Measurements from ENCODE around the gene USP31. TPM values are rescaled to one million over a fixed set of nuclear protein-coding genes. Genes with fewer than 3 reads are reported as not detected.
A peak's percentile ranks its signal among the peaks of the same experiment; 100 is the strongest.

USP31 gene
- total RNA-seq, 4 donors from 2014 or later = 6.0 to 8.3 (median 7.1) TPM

- in situ Hi-C loops (cut with MboI; ENCODE audit: low pct_ligation_motif_present in 1 of 4, low pct_unique_long_range_greater_than_20kb in 1 of 4, low sequenced_read_pairs in 3 of 4) (no loop called here), intact Hi-C loops (cut with DNase I; ENCODE audit: low total_unique reads) (no loop called here)
- Histone ChIP-seq H3K27ac (no peak overlapping the region), H3K4me3 (no peak overlapping the region), H3K9me3 (no peaks in the 10 kb centered on the region), H3K27me3 (no peaks in the 10 kb centered on the region), H3K36me3 (no peaks in the 10 kb centered on the region), H3K4me1 (peaks cover 0 to 22% (median 13%) of the 10 kb centered on the region in 4 donors)
- TF ChIP-seq EP300 (IDR thresholded peaks at IDR 0.05; ENCODE audit: low read depth) (no peak), POLR2AphosphoS5 (IDR thresholded peaks at IDR 0.05) (no peak), POLR2A (IDR thresholded peaks at IDR 0.05) (no peak), CTCF (IDR thresholded peaks at IDR 0.05) (no peak)
- no peak for DNase-seq
- WGBS, 2 donors (ENCODE audit: low coverage in 1 of 2) = 80 to 83% methylated on average over 3 to 5 of the region's 5 CpGs
Observed at GRCh38 chr16:23107936-23108335, 41.3 kb downstream of the USP31 start.

- no peak overlapping the region for H3K27ac ChIP-seq
- no peak overlapping the region for H3K4me3 ChIP-seq
- in situ Hi-C loops (cut with MboI; ENCODE audit: low pct_ligation_motif_present in 1 of 4, low pct_unique_long_range_greater_than_20kb in 1 of 4, low sequenced_read_pairs in 3 of 4) = no loop called here
- TF ChIP-seq CTCF (IDR thresholded peaks at IDR 0.05) (no peak), POLR2A (IDR thresholded peaks at IDR 0.05) (no peak), EP300 (IDR thresholded peaks at IDR 0.05; ENCODE audit: low read depth) (no peak)
- intact Hi-C loops (cut with DNase I; ENCODE audit: low total_unique reads) = no loop called here
- H3K36me3 ChIP-seq = no peaks in the 10 kb centered on the region
- H3K27me3 ChIP-seq = no peaks in the 10 kb centered on the region
- 97 to 100% methylated on average over 2 of the region's 2 CpGs for WGBS, 2 donors (ENCODE audit: low coverage in 1 of 2)
- DNase-seq = no peak
- no peaks in the 10 kb centered on the region for H3K9me3 ChIP-seq
- H3K4me1 ChIP-seq = peaks cover 0 to 22% (median 13%) of the 10 kb centered on the region in 4 donors
Observed at GRCh38 chr16:23107117-23107516, 42.1 kb downstream of the USP31 start.

GRCh38 chr16:23105309-23105708 lies 43.9 kb downstream of the USP31 start:
- H3K9me3 ChIP-seq = no peaks in the 10 kb centered on the region
- TF ChIP-seq CTCF (IDR thresholded peaks at IDR 0.05) (no peak), POLR2A (IDR thresholded peaks at IDR 0.05) (no peak)
- intact Hi-C loops (cut with DNase I; ENCODE audit: low total_unique reads) = no loop called here
- H3K4me3 ChIP-seq = no peak overlapping the region
- DNase-seq = no peak
- peak overlapping the region in 2 of 4 donors; percentile 13 to 71 for H3K27ac ChIP-seq
- no peaks in the 10 kb centered on the region for H3K27me3 ChIP-seq
- H3K4me1 ChIP-seq = peaks cover 0 to 22% (median 13%) of the 10 kb centered on the region in 4 donors
- in situ Hi-C loops (cut with MboI; ENCODE audit: low pct_ligation_motif_present in 1 of 4, low pct_unique_long_range_greater_than_20kb in 1 of 4, low sequenced_read_pairs in 3 of 4) = no loop called here
- H3K36me3 ChIP-seq = peaks cover 0 to 7% (median 0%) of the 10 kb centered on the region in 4 donors
- 58 to 76% methylated on average over 2 to 5 of the region's 5 CpGs for WGBS, 2 donors (ENCODE audit: low coverage in 1 of 2)

GRCh38 chr16:23104032-23104955 lies 45.0 kb downstream of the USP31 start:
- in situ Hi-C loops (cut with MboI; ENCODE audit: low pct_ligation_motif_present in 1 of 4, low pct_unique_long_range_greater_than_20kb in 1 of 4, low sequenced_read_pairs in 3 of 4) = no loop called here
- WGBS, 2 donors (ENCODE audit: low coverage in 1 of 2) = 59 to 79% methylated on average over 6 to 7 of the region's 7 CpGs

More at GRCh38 chr16:23104032-23104955, 45.0 kb downstream of the USP31 start:
- Histone ChIP-seq H3K4me3 (no peak overlapping the region), H3K4me1 (peaks cover 0 to 22% (median 13%) of the 10 kb centered on the region in 4 donors), H3K27me3 (no peaks in the 10 kb centered on the region), H3K27ac (peak overlapping the region in 3 of 4 donors; percentile 13 to 71 (median 16)), H3K9me3 (no peaks in the 10 kb centered on the region), H3K36me3 (peaks cover 0 to 7% (median 0%) of the 10 kb centered on the region in 4 donors)
- TF ChIP-seq EP300 (IDR thresholded peaks at IDR 0.05; ENCODE audit: low read depth) = no peak
- no peak for TF ChIP-seq POLR2A (IDR thresholded peaks at IDR 0.05)
- no peak for TF ChIP-seq CTCF (IDR thresholded peaks at IDR 0.05)
- TF ChIP-seq POLR2AphosphoS5 (IDR thresholded peaks at IDR 0.05) = no peak
- intact Hi-C loops (cut with DNase I; ENCODE audit: low total_unique reads) = no loop called here
- no peak for DNase-seq
